ENCODE data around the gene SLC52A3.

Gene SLC52A3

DNA sequence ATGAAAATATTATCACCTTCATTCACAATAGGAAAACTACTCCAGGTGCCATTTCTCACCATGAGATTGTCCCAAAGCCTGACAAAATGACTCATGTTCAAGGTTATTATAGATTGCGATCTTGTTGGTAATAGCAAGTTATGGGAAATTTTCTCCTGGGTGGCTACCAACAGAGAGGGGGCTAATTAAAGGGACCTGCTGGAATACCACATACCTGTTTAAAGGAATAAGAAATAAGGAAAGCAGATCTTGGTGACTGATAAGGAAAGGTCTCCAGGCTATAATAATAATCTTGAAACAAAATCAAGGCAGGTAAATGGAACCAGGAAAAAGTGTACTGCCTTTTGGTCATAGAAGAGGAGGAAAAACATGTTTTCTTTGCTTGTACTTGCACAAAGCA lies 1.4 kb downstream of the SLC52A3 start:
- DNase-seq (ENCODE audit: low spot score) = no peak

DNA sequence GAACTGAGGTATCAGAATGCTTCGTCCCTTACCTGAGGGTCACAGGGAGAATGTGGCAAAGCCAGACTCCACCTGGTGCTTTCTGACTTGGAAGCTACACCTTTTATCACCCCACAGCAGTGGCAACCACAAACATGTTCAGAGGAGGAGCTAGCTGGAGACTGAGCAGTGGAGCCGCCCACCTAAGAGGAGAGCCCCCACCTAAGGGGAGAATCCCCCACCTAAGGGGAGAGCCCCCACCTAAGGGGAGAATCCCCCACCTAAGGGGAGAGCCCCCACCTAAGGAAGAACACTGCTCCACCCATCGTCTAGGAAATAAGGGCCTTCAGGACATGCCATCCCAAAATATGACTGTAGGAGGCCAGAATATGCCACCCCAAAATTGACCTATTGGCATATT lies 4.0 kb downstream of the SLC52A3 start:
- no peak for DNase-seq (ENCODE audit: low spot score)

DNA sequence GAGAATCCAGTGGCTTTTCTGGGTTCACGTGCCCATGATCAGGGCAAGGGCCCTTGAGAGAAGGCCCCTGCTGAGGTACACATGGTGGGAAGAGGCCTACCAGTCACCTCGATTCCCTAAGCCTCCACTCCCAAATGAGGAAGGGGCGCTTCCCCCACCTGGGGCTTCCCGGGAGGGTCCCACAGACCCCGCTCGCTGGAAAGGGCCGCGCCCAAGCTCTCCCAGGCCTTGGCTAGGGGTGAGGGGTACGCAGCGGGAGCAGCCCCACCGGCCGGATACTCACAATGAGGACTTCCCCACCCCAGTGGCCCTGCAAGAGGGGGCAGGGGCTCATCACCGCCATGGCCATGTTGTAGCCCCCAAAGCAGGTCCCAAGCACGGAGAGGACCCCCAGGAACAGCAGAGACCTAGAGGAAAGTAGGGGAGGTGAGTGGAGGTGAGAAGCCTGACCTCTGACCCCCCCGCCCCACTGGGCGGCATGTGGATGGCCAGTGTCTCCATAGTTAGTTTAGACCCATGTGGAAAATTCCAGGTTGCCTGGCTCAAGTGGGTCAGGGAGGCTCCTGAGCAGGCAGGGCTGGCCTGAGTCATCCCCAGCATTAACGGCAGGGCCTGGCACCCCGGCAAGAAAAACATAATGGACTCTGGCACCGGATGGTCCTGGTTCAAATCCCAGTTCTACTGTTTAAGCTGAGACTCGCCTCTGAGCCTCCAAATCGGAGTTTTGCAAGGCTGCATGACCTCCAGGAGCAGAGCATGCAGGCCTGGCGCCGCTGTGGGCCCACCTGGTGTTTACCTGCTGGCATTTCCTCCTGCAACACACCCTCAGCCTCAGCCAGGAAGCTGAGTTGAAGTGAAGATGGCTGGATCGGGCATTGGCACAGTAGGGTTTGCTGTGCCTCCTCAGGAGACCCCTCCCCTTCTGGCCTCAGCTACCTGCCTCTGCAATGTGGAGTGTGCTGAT lies 6.6 kb downstream of the SLC52A3 start:
- DNase-seq (ENCODE audit: low spot score) = no peak

DNA sequence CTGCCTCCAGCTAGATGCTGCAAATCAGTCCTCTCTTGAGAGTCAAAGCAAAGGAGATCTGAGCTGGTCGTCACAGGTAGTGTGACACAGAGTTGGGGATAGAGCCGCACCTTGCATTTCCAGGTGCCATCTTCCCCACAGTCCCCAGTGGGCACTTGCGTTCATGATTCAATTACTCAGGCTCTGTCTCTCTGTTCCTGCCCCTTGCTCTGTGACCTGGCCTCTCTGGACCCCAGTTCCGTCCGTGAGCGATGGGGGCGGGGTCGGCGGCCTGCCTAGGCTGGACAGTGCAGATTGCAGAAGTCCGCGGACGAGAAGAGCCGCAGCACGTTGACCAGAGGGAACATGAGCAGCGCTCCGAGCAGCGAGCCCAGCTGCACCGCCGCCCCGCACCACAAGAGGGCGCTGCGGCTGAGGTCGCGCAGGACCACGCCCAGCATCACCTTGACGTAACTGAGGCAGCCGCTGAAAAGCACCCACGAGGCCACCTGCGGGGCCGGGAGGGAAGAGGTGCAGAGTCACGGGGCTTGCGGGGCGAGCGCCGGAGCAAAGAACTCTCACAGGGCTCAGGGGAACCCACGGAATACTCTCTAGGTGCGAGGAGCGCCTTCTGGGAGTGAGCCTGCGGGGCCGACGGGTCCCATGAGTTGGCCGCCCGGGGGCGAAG lies 7.4 kb downstream of the SLC52A3 start:
- peak; percentile 57 for DNase-seq (ENCODE audit: low spot score)

DNA sequence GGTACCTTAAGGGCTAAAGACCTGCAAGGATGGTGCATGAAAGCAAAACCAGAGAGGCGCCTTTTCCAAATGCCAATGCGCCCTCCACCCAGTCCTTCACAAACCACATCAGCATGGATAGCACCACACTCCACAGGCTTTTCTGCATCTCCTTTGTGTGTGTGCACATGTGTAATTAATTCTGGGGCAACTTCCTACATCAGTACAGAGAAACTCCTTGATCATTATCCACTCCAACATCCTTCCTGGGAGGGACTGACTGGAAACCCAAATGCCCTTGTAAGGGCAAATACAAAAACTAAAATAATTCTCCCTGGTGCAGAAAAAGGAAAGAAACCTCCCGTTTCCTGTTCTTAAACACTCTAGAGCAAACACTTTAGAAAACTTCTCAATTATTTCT lies 10.8 kb downstream of the SLC52A3 start:
- DNase-seq (ENCODE audit: low spot score) = no peak

DNA sequence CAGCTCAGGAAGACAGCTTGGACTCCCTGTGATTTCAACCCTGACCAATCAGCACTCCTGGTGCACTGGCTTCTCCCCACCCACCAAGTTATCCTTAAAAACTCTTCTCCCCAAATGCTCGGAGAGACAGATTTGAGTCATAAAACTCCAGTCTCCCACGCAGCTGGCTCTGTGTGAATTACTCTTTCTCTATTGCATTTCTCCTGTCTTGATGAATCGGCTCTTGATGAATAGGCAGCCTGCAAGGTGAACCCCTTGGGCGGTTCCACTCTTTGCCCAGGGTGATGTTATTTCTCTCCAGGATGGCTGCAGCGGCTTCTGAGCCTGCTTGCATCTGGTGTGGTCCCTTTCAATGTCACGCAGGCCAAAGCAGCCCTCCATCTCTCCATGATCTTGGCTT lies 12.4 kb downstream of the SLC52A3 start:
- no peak for DNase-seq (ENCODE audit: low spot score)

DNA sequence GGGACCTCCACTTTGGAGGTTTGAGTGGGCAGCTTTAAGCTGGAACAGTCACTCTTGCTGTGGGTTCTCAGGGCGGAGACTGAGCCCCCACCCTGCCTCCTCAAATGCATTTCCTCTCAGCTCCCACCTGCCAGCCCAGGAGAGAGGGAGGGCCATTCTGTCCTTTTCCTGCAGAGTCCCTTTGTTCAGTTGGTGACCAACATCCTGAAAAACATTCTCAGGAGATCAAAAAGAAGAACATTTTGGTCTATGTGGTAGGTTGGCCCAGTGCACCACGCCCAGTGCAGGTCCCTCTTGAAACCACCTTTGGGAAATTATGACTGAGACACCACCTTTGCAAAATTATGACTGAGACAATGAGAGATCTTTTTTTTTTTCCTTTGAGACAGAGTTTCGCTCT lies 13.4 kb downstream of the SLC52A3 start:
- no peak for DNase-seq (ENCODE audit: low spot score)

DNA sequence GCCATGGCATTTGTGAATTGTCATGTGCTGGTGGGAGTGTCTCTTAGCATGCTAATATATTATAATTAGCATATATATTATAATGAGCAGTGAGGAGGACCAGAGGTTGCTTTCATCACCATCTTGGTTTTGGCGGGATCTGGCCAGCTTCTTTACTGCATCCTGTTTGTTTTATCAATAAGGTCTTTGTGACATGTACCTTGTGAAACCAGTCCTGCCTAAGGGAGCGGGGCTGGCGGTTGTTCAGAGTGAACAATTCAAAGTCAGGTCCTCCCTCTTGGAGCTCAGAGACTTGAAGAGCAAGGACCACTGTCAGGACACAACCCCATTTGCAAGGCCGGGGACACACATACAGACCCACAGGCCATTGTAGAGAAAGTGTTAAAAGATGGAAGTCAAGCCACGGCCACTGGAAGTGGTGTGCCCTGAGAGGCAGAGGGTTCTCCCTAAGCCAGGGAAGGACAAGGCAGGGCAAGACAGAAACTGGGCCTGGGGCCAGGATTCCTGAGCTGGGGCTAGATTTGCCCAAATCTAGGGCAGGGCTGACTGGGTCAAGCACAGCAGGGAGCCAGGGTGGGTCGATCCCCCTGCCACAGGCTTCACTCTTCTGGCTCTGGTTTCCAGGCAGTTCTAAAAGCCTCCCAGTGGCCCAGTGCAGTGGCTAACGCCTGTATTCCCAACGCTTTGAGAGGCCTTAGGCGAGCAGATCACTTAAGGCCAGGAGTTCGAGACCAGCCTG lies 14.2 kb downstream of the SLC52A3 start:
- DNase-seq (ENCODE audit: low spot score) = no peak

DNA sequence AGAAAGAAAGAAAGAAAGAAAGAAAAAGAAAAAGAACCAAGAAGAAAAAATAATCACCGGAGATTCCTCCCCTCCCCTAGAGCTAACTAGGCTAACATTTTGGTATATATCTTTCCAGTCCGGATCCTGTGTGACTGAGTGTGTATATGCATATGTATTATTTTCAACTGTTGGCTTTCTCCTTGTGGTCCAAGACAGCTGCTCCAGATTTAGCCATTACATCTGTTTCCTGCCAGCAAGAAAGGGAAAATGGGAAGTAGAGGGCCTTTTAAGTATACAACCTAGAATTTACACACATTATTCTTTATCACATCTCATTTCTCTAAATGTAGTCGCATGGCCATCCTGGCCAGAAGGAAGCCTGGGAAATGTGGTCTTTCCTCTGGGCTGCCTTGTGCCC lies 15.2 kb downstream of the SLC52A3 start:
- DNase-seq (ENCODE audit: low spot score) = no peak

DNA sequence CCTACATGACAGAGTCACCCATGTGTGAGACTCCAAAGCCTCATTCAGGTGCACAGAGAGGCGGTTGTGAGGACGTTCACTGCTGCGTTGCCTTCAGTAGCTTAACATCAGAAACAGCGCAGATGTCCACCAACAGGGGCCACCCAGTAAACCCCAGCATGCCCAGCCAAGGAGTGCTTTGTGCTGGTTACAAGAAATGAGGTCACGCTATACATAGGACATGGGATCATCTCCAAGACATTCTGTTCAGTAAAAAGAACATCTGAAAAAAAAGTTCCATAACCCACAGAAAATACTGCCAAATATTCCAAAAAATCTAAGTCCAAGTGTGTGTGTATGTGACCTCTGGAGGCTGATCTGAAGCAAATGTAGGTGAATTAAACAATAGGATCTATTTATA lies 16.0 kb downstream of the SLC52A3 start:
- DNase-seq (ENCODE audit: low spot score) = no peak

DNA sequence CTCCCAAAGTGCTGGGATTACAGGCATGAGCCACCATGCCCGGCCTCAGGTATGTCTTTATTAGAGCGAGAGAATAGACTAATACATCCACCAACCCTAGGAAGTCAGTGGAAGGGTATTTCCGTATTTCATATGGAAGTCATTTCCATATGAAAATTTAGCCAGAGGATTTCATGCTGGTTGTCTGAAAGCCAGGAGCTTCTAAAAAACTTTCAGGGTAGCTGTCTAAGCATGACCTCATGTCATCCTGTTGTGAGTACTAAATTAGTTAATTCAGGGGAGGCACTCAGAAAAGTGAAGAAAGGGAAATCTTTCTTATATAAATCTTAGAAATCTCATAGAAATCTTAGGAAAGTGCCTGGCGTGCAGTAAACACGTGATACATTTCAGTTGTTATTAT lies 16.5 kb downstream of the SLC52A3 start:
- no peak for DNase-seq (ENCODE audit: low spot score)

DNA sequence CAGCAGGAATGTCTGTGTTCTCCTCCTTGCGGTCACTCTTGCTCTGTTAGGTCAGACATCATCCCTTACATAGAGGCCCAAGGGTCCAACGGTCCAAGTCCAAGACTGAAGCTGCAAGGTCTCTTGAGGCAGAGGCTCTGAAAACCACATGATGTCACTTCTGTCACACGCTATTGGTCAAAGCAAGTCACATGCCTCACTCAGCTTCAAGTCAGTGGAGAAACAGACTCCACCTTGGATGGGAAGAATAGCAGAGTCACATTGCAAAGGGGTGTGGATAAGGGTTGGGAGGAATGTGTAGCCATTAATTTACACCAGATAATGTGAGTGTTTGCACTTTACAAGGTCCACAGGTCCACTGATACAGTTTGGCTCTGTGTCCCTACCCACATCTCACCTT lies 17.5 kb downstream of the SLC52A3 start:
- DNase-seq (ENCODE audit: low spot score) = no peak

DNA sequence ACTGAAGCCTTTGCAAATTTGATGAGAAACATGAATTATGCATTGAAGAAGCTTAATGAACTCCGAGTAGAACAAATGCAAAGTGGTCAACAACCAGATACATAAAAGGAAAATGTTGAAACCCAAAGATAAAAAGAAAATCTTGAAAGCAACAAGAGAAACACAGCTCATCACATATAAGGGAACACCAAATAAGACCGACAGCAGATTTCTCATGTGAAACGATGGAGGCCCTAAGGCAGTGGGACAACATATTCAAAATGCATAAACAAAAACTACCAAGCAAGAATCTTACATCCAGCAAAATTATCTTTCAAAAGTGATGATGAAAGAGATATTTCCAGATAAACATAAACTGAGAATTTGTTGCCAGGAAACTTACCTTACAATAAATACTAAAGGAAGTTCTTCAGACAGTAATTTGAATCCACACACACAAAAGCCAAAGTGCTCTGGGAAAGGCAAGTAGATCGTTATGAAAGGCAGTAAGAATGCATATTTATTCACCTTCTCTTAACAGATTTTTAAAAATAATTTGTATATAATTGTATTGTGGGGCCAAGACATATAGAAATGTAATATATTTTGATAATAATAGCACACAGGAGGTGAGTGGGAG lies 22.5 kb downstream of the SLC52A3 start:
- no peak for DNase-seq (ENCODE audit: low spot score)

DNA sequence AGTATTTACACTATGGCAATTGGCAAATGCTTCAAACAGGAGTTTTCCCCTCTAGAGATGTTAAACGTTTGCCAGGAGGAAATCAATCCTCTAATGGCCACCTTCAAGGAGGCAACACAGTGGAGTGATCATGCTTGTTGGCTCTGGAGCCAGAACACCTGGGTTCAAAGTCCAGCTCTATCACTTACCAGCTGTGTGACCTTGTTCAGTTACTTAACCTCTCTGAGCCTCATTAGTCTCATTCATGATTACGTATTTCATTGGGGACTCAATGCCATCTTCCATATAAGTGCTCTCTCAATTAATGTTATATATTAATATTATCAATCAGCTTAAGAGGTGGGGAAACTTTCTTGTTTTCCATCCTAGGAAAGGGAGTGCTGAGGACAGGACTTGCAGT lies 26.1 kb downstream of the SLC52A3 start:
- no peak for DNase-seq (ENCODE audit: low spot score)

DNA sequence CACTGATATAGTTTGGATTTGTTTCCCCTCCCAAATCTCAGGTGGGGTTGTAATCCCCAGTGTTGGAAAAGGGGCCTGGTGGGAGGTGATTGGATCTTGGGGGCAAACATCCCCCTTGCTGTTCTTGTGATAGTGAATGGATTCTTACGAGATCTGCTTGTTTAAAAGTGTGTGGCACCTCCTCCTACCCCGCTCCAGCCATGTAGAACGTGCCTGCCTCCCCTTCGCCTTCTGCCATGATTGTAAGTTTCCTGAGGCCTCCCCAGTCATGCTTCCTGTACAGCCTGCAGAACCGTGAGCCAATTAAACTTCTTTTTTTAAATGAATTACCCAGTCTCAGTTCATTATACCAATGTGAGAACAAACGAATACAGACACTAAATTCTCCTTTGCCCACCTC lies 26.7 kb downstream of the SLC52A3 start:
- DNase-seq (ENCODE audit: low spot score) = no peak

DNA sequence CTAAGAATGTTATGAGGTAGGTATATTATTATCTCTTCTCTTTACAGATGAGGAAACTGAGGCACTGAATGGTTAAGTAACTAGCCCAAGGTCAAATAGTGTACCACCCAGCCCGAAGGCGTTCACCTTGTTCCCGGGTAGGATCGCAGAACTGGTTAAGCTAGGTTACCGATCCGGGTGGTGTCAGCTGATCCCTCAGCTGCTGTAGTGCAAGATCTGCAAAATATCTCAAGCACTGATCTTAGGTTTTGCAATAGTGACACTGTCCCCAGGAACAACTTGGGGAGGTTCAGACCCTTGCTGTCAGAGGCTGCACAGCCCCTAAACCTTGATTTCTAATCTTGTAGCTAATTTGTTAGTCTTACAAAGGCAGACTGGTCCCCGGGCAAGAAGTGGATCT lies 28.1 kb downstream of the SLC52A3 start:
- DNase-seq (ENCODE audit: low spot score) = no peak

DNA sequence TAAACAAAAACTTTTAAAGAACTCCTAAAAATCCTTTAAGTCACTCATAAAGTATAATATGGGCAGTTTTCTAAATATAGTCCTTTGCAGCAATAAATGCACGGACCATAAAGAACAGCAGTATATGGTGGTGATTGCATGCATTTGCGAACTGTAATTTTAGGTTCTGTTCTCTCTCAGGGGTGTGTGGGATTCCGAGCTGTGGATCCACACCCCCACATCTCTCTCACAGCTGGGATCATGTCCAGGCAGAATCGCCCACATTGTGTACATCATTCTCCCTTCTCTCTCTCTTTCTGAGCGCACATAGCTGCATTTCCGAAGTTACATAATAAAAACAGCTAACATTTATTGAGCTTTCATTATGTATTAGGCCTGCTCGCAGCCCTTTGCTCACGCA lies 28.6 kb downstream of the SLC52A3 start:
- DNase-seq (ENCODE audit: low spot score) = no peak

DNA sequence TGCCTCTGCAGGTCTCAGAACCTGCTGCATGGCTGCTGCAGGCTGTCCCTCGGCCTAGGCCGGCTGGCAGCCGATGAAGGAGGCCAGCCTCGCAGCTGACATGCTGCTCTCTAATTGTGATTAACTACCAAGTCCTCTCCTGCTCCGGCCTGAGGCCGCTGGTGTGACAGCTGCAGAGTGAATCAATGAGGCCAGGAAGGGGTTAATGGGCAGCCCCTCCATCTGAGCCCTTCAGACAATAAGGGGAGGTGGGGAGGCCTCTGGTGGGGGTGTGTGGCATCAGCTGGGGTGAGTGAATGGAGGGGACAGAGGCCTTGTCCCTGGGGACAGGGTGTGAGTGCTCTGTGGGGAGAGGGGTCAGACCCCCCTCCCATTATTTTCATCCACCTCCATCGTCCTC lies 34.4 kb downstream of the SLC52A3 start:
- DNase-seq (ENCODE audit: low spot score) = no peak

DNA sequence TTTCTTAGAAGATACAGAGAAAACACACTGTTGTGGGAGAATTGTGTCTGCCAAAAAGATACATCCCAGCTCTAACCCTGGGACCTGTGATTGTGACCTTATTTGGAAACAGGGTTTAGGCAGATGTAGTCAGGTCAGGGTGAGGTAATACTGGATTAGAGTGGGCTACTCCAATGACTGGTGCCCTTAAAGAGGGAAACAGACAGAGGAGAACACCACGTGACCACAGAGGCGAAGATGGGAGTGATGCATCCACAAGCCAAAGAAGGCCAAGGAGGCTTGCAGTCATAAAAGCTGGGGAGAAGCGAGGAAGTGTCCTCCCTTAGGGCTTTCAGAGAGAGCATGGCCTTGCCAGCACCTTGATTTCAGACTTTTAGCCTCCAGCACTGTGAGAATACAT lies 35.6 kb downstream of the SLC52A3 start:
- no peak for DNase-seq (ENCODE audit: low spot score)

DNA sequence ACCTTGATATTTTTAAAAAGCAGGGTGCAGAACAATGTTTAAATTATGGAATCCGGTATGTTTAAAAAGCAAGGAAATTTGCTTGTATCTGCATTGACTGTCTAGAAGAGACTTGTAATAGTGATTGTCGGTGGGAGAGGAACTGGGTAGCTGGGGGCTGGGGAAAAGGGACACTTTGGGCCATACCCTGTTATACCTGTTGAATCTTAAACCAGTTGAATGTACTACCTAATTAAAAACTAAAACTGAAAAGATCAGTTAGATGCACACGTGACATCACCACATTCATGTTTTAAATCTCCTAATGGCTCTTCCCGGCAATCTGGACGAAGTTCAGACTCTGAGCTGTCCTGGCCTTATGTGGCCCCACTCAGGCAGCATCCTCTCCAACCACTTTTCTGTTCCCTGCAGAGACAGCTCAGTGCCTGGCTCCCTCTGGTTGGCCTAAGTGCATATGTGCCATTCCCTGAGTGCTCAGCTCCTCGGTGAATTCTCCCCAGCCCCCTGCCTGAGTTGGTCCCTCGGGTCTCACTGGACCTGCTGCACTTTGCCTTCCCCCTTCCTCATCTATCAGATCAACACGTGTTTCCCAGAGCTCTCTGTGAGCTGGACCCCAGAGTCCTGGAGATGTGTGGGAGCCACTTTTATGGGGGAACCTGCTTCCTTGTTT lies 36.3 kb downstream of the SLC52A3 start:
- DNase-seq (ENCODE audit: low spot score) = no peak

DNA sequence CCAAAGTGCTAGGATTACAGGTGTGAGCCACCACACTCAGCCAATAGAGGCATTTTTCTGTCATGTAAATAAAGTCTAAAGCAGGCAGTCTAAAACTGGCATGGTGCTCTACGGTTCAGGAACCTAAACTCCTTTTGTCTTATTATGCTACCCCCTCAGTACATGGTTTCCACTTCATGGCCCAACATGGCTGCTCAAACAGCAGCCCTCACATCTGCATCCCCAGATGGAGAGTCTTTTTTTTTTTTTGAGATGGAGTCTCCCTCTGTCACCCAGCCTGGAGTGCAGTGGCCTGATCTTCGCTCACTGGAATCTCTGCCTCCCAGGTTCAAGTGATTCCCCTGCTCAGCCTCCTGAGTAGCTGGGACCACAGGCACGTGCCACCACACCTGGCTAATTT lies 38.3 kb downstream of the SLC52A3 start:
- no peak for DNase-seq (ENCODE audit: low spot score)
